Loucy (cell line): ENCODE results near the gene ALG14.

Experiments used
- H2AFZ ChIP-seq: fragments of 200-600 bp; sonication (generic); 2 replicates; pipeline ENCODE4 v1.6.0; 2016; ENCODE audit warnings: antibody characterized with exemption, mild to moderate bottlenecking, low read length, moderate library complexity
- H3F3A ChIP-seq: fragments of 200-600 bp; 2 replicates; pipeline ENCODE4 v1.6.0; 2016; ENCODE audit warnings: antibody characterized with exemption, low read depth, mild to moderate bottlenecking
- H3K27me3 ChIP-seq: fragments of 200-600 bp; sonication (generic); 2 replicates; pipeline ENCODE4 v1.6.1; 2014; ENCODE audit warnings: low read length, mild to moderate bottlenecking; ENCODE audit not compliant: insufficient read depth, poor library complexity, severe bottlenecking
- H3K36me3 ChIP-seq: fragments of 200-600 bp; sonication (generic); 2 replicates; pipeline ENCODE4 v1.6.1; 2016; ENCODE audit warnings: low read length; ENCODE audit not compliant: insufficient read depth
- H3K4me1 ChIP-seq: fragments of 200-600 bp; sonication (generic); 2 replicates; pipeline ENCODE4 v1.5.1; 2014; ENCODE audit warnings: low read length, mild to moderate bottlenecking; ENCODE audit not compliant: insufficient read depth, poor library complexity, severe bottlenecking
- H3K4me2 ChIP-seq: fragments of 200-600 bp; sonication (generic); 2 replicates; pipeline ENCODE4 v1.6.0; 2014; ENCODE audit warnings: antibody characterized with exemption, low read length, low read depth, mild to moderate bottlenecking; ENCODE audit not compliant: poor library complexity, severe bottlenecking
- H3K4me3 ChIP-seq: fragments of 200-600 bp; sonication (generic); 2 replicates; pipeline ENCODE4 v1.5.1; 2014; ENCODE audit warnings: low read length, mild to moderate bottlenecking, mixed read lengths; ENCODE audit not compliant: poor library complexity, severe bottlenecking
- H3K79me2 ChIP-seq: fragments of 200-600 bp; sonication (generic); 2 replicates; pipeline ENCODE4 v1.6.1; 2014; ENCODE audit warnings: low read length; ENCODE audit not compliant: insufficient read depth
- H3K9ac ChIP-seq: fragments of 200-600 bp; sonication (generic); 2 replicates; pipeline ENCODE4 v1.6.0; 2014; ENCODE audit warnings: mild to moderate bottlenecking, low read depth, low read length, moderate library complexity; ENCODE audit not compliant: poor library complexity, severe bottlenecking
- H3K9me2 ChIP-seq: fragments of 200-600 bp; sonication (generic); replicated peaks from 2 replicates; pipeline ENCODE4 v1.6.1; 2016; ENCODE audit warnings: low read depth, low read length, mixed read lengths
- H3K9me3 ChIP-seq: fragments of 200-600 bp; sonication (generic); 2 replicates; pipeline ENCODE4 v1.6.1; 2014; ENCODE audit warnings: mild to moderate bottlenecking, antibody characterized with exemption, low read length, low read depth; ENCODE audit not compliant: insufficient read depth
- H4K20me1 ChIP-seq: fragments of 200-600 bp; sonication (generic); 2 replicates; pipeline ENCODE4 v1.6.0; 2014; ENCODE audit warnings: antibody characterized with exemption, low read length, mild to moderate bottlenecking; ENCODE audit not compliant: insufficient read depth, poor library complexity, severe bottlenecking
- CTCF ChIP-seq: fragments of 200-600 bp; sonication (generic); conservative IDR thresholded peaks from 2 replicates; pipeline ENCODE4 v1.5.1; 2014; ENCODE audit warnings: mild to moderate bottlenecking, antibody characterized with exemption, low read length
- EZH2phosphoT487 ChIP-seq: fragments of 200-600 bp; IDR thresholded peaks from 2 replicates; pipeline ENCODE4 v1.6.1; 2018; ENCODE audit warnings: antibody characterized with exemption, mild to moderate bottlenecking, moderate library complexity, borderline replicate concordance

ALG14 gene

GRCh38 chr1:94989911-94990473, 82.8 kb downstream of the ALG14 start:
- no peak overlapping the region for H3K4me3 ChIP-seq
- H3K9me3 ChIP-seq = no peaks in the 10 kb centered on the region
- H3K36me3 ChIP-seq = no peaks in the 10 kb centered on the region
- TF ChIP-seq CTCF (no peak), EZH2phosphoT487 (no peak)
- no peaks in the 10 kb centered on the region for H3K9me2 ChIP-seq
- H3F3A ChIP-seq = no peaks in the 10 kb centered on the region
- H3K4me1 ChIP-seq = peaks cover 8% of the 10 kb centered on the region
- no peaks in the 10 kb centered on the region for H3K79me2 ChIP-seq
- no peak overlapping the region for H3K9ac ChIP-seq
- no peak overlapping the region for H2AFZ ChIP-seq
- H4K20me1 ChIP-seq = no peaks in the 10 kb centered on the region
- H3K27me3 ChIP-seq = no peaks in the 10 kb centered on the region
- no peak overlapping the region for H3K4me2 ChIP-seq

- no peaks in the 10 kb centered on the region for H3K9me2 ChIP-seq
- H2AFZ ChIP-seq = no peak overlapping the region
- H3K4me3 ChIP-seq = no peak overlapping the region
- H3K4me1 ChIP-seq = peaks cover 8% of the 10 kb centered on the region
- H3K79me2 ChIP-seq = no peaks in the 10 kb centered on the region
- H3K4me2 ChIP-seq = no peak overlapping the region
- no peaks in the 10 kb centered on the region for H4K20me1 ChIP-seq
- H3K36me3 ChIP-seq = no peaks in the 10 kb centered on the region
- H3K9ac ChIP-seq = no peak overlapping the region
- H3F3A ChIP-seq = no peaks in the 10 kb centered on the region
- TF ChIP-seq EZH2phosphoT487 (no peak), CTCF (no peak)
- H3K27me3 ChIP-seq = no peaks in the 10 kb centered on the region
- no peaks in the 10 kb centered on the region for H3K9me3 ChIP-seq
Observed at GRCh38 chr1:94989398-94989797, 83.4 kb downstream of the ALG14 start.

GRCh38 chr1:94988356-94988755, 84.4 kb downstream of the ALG14 start:
- TF ChIP-seq CTCF = no peak
- Histone ChIP-seq H3K4me1 (peaks cover 8% of the 10 kb centered on the region), H3K4me3 (no peak overlapping the region)

More at GRCh38 chr1:94988356-94988755, 84.4 kb downstream of the ALG14 start:
- H3K79me2 ChIP-seq = no peaks in the 10 kb centered on the region
- H3K27me3 ChIP-seq = no peaks in the 10 kb centered on the region
- H3K9ac ChIP-seq = no peak overlapping the region
- H4K20me1 ChIP-seq = no peaks in the 10 kb centered on the region
- no peaks in the 10 kb centered on the region for H3F3A ChIP-seq
- H2AFZ ChIP-seq = no peak overlapping the region
- no peak overlapping the region for H3K4me2 ChIP-seq
- H3K36me3 ChIP-seq = no peaks in the 10 kb centered on the region
- H3K9me3 ChIP-seq = no peaks in the 10 kb centered on the region
- H3K9me2 ChIP-seq = no peaks in the 10 kb centered on the region
